ENCODE data around the gene SMIM12. TPM values are rescaled to one million over a fixed set of nuclear protein-coding genes. Genes with fewer than 3 reads are reported as not detected.

Gene SMIM12
- total RNA-seq, 6 donors from 2014 or later: 6.3 to 46.6 (median 30.9) TPM

GRCh38 chr1:34852677-34853217, 6.8 kb downstream of the SMIM12 start:
- peak in 1 of 2 donors; percentile 93 for DNase-seq
- TF ChIP-seq CTCF (IDR thresholded peaks at IDR 0.05) (peak; percentile 95 to 99 (median 98)), POLR2A (IDR thresholded peaks at IDR 0.05) (no peak), EP300 (IDR thresholded peaks at IDR 0.05) (no peak), POLR2AphosphoS5 (IDR thresholded peaks at IDR 0.05) (peak in 1 of 2 donors; percentile 58)
- 29 to 30% methylated on average over 5 to 6 of the region's 6 CpGs for WGBS, 2 donors
- Histone ChIP-seq H3K9me3 (no peaks in the 10 kb centered on the region), H3K4me3 (no peak overlapping the region), H3K27me3 (no peaks in the 10 kb centered on the region), H3K36me3 (peaks cover 14 to 43% (median 22%) of the 10 kb centered on the region in 4 donors), H3K4me1 (peaks cover 21 to 25% (median 23%) of the 10 kb centered on the region in 4 donors), H3K27ac (peak overlapping the region in 3 of 4 donors; percentile 32 to 62 (median 57))
- ATAC-seq (ENCODE audit: low FRiP score in 2 of 2): peak; percentile 97

GRCh38 chr1:34851431-34852105, 8.0 kb downstream of the SMIM12 start:
- ATAC-seq (ENCODE audit: low FRiP score in 2 of 2) (no peak), DNase-seq (peak in 1 of 2 donors; percentile 37)
- Histone ChIP-seq H3K4me3 (no peak overlapping the region), H3K27me3 (no peaks in the 10 kb centered on the region), H3K27ac (peak overlapping the region in 3 of 4 donors; percentile 16 to 70 (median 60)), H3K9me3 (no peaks in the 10 kb centered on the region), H3K36me3 (peaks cover 14 to 48% (median 25%) of the 10 kb centered on the region in 4 donors), H3K4me1 (peaks cover 16 to 26% (median 21%) of the 10 kb centered on the region in 4 donors)
- TF ChIP-seq POLR2AphosphoS5 (IDR thresholded peaks at IDR 0.05) (peak in 1 of 2 donors; percentile 20), POLR2A (IDR thresholded peaks at IDR 0.05) (no peak)
- 72 to 79% methylated on average over 12 to 13 of the region's 13 CpGs for WGBS, 2 donors

- no peaks in the 10 kb centered on the region for H3K9me3 ChIP-seq
- DNase-seq (no peak), ATAC-seq (ENCODE audit: low FRiP score in 2 of 2) (no peak)
- 76 to 81% methylated on average over 6 of the region's 6 CpGs for WGBS, 2 donors
- H3K4me3 ChIP-seq: no peak overlapping the region
- H3K4me1 ChIP-seq: peaks cover 16 to 28% (median 26%) of the 10 kb centered on the region in 4 donors
- peaks cover 11 to 39% (median 20%) of the 10 kb centered on the region in 4 donors for H3K36me3 ChIP-seq
- no peaks in the 10 kb centered on the region for H3K27me3 ChIP-seq
- TF ChIP-seq POLR2AphosphoS5 (IDR thresholded peaks at IDR 0.05): no peak
- TF ChIP-seq EP300 (IDR thresholded peaks at IDR 0.05): no peak
- TF ChIP-seq POLR2A (IDR thresholded peaks at IDR 0.05): no peak
- no peak for TF ChIP-seq CTCF (IDR thresholded peaks at IDR 0.05)
- peak overlapping the region in 2 of 4 donors; percentile 60 to 70 for H3K27ac ChIP-seq
These were observed 9.2 kb downstream of the SMIM12 start for GRCh38 chr1:34850382-34850781.

- Histone ChIP-seq H3K4me1 (peaks cover 39 to 54% (median 42%) of the 10 kb centered on the region in 4 donors), H3K36me3 (peaks cover 0 to 16% (median 3%) of the 10 kb centered on the region in 4 donors), H3K27ac (peak overlapping the region in 1 of 4 donors; percentile 22), H3K27me3 (no peaks in the 10 kb centered on the region), H3K9me3 (no peaks in the 10 kb centered on the region), H3K4me3 (no peak overlapping the region)
- ATAC-seq (ENCODE audit: low FRiP score in 2 of 2) (no peak), DNase-seq (no peak)
- no peak for TF ChIP-seq POLR2A (IDR thresholded peaks at IDR 0.05)
- no peak for TF ChIP-seq EP300 (IDR thresholded peaks at IDR 0.05)
- TF ChIP-seq CTCF (IDR thresholded peaks at IDR 0.05): no peak
- TF ChIP-seq POLR2AphosphoS5 (IDR thresholded peaks at IDR 0.05): no peak
- 67 to 77% methylated on average over 7 of the region's 7 CpGs for WGBS, 2 donors
These were observed 12.5 kb downstream of the SMIM12 start for GRCh38 chr1:34847094-34847493.

GRCh38 chr1:34846265-34846664, 13.3 kb downstream of the SMIM12 start:
- no peaks in the 10 kb centered on the region for H3K9me3 ChIP-seq
- ATAC-seq (ENCODE audit: low FRiP score in 2 of 2): no peak
- H3K4me3 ChIP-seq: no peak overlapping the region
- H3K4me1 ChIP-seq: peaks cover 33 to 58% (median 39%) of the 10 kb centered on the region in 4 donors
- H3K27ac ChIP-seq: peak overlapping the region in 2 of 4 donors; percentile 21 to 22
- TF ChIP-seq CTCF (IDR thresholded peaks at IDR 0.05) (no peak), POLR2AphosphoS5 (IDR thresholded peaks at IDR 0.05) (no peak), EP300 (IDR thresholded peaks at IDR 0.05) (no peak), POLR2A (IDR thresholded peaks at IDR 0.05) (no peak)
- H3K36me3 ChIP-seq: peaks cover 0 to 12% (median 3%) of the 10 kb centered on the region in 4 donors
- 97 to 100% methylated on average over 1 to 2 of the region's 2 CpGs for WGBS, 2 donors
- no peak for DNase-seq
- H3K27me3 ChIP-seq: no peaks in the 10 kb centered on the region
